TTC549 (cell line): ENCODE data around the gene LIN37.
"Not testable (repeated sequence)": the region's sequence is repeated elsewhere in the genome, so short reads cannot be mapped to it uniquely, and the experiment has no call there.

Experiments
- FAIRE-seq: peaks from 2 replicates; lab custom pipeline; 2012; peaks lifted over from hg19 to GRCh38; lab: Jason Lieb, UNC

Gene LIN37

DNA sequence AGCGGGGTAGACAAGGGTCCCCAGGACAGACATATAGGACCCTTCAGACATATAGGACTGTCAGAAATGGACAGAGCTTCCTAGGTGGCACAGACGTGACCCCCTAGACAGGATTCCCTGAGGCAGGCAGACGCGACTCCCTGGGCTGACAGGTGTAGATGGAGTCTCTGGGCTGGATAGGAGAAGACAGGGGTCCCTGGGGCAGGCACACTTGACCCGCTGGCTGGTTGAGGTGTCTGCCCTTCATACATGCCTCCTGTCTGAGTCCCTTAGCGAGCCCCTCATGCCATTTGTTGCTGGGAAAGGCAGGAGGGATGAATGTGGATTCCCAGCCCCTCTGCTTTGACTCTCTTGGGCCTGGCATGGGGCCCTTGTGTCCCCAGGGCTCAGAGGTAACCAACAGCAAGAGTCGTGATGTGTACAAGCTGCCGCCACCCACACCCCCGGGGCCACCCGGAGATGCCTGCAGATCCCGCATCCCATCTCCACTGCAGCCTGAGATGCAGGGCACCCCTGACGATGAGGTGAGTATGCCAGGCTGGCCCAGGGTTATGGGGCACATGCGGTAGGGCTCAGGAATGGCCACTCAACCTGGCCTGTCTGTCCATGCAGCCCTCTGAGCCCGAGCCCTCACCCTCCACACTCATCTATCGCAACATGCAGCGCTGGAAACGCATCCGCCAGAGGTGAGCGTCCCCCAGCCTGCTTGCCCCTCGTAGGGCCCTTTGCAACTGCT is 5.4 kb downstream of the LIN37 start:
- no peak for FAIRE-seq

DNA sequence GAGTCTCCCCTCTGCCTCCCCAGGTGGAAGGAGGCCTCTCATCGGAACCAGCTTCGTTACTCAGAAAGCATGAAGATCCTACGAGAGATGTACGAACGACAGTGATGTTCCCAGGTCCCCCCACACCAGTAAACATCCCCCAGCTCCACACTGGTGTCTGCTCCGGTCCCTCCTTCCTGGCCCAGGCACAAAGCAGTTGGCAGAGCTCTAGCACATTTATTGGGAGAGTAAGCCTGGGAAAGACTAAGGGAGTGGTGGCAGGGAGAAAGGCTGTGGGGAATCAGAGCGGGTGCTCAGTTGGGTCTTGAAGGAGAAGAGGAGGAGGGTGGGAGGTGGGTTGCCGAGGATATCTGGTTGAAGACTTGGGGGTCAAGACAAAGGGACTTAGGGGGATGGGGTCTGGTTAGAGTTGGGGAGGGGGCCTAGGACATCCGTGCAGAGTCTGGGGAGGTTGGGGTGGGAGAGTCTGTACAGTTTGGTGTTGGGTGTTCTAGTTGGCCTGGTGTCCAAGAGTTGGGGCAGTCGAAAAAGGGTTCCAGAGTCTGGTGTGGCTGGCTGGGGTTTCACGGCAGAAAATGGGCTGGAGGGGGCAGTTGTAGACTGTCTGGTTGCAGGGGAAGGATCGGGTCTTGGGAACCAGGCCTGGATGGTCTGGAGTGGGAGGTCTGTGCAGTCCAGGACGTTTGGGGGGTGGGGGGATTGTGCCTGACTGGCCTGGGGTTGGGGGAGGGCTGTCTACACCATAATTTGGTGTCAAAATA is 6.2 kb downstream of the LIN37 start:
- FAIRE-seq, result no peak

DNA sequence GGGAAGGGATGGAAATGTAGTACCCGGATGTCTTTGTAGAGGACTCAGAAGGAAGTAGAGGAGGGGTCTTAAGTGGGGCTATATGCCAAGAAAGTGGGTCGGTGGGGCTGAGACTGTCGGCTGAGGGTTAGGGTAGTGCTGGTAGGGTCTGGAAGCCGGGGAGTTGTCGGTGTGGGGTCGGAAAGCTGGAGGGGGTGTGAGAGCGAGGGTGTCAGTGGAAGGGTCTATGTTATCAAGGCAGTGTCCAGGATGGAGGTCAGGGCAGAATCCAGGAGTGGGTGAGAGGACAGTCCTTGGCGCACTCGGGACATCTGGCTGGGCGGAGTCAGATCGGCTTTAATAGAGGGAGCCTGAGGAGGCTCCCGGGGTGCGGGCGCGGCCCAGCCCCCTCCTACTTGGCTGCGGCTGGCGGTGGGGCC is 6.8 kb downstream of the LIN37 start:
- no peak for FAIRE-seq

DNA sequence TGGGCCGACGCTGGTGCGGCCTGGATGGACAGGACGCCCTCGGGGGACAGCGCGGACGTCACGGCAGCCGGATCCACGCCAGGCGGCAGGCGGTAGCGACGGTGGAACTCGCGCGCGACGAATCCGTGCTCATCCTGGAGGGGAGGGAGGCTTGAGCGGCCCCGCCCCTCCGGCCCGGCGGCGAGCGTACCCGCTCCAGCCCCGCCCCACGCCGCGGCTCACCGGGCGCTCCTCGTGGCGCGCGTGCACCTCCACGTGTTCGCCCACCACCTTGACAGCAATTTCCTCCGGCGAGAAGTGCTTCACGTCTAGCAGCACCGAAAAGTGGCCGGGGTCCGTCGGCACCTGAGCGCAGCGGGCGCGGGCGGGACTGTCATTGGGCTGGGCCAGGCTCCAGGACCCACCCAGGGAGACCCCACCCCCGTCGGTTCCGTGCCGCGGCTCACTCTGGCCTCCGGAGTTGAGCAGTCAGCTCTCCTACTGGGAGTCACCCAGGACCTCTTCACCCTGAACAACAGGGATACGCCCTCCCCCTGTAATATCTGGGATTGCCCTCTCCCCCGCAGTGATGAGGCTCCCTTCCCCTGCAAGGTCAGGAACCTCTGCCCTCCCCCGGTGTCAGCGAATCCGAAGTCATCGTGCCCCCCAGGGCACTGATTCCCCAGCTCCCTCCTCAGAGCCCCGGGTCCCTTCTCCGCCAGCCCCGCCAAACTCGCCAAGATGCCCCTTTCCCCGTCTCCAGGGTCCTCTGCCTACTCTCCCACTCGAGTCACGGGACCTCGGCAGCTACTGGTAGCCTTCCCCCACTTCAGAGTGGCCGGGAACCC is 7.4 kb downstream of the LIN37 start:
- FAIRE-seq, result no peak

DNA sequence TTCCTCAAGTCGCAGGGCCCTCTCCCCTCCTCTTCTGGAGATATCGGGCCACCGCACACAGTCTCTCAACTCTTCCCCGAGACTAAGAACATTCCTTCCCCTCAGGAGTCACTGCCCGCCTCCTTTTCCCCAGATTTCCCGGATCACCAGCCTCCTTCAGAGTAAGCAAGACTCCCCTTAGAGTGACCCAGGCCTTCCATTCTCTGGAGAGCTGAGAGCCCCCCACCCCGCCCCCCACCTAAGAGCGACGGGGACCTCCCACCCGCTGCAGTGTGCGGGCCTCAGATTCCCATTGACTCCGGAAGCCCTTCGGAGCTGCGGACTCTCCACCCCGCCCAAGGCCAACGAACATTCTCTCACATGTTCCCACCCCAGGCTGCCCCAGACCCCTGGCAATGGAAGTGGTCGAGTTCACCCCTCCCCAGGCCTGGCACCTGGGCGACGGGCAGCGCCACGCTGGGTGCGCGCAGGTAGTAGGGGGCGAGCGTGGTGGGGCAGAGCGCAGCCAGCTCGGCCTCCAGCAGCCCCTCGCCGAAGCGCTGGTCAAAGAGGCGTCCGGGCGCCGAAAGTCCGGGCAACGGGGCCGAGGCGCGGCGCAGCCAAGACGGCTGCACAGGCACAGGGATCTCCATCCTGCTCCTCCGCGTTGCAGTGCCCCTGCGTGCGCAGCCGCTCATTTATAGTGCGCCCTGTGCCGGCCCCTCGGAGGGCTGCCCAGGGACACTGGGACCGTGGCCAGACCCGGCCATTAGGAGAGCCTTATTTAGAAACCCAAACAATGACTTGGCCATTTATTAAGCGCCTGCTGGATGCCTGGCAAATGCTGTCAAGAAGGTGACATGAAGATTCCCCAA is 8.2 kb downstream of the LIN37 start, which contains the start of gene HSPB6:
Gene HSPB6, minus strand, starts transcription at position 653 of the 854 bp plus-strand sequence. Its CDS starts 21 bp downstream, at position 632.
- no peak for FAIRE-seq

DNA sequence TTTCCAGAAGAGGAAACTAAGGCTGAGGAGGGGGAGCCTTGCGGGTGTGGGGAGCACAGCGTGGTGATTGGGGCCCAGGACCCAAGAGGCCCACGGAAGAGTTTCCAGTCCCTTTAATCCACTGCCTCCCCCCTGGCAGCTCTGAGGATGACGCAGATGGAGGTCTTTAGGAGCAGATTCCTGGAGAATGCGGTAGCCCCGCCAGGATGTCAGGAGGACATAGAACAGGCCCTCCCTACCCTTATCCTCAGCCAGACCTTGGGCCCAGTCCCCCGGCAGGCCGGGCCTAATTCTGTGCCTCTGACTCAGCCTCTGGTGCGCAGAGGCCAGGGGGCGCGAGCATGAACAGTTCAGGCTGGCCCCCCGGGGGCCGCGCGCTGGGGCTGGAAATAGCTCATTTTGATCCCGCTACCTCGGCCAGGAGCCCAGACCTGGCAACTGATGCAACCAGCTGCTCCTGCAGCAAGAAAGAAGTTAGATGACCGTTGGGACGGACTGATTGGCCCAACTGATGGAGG is 8.9 kb downstream of the LIN37 start:
- no peak for FAIRE-seq

DNA sequence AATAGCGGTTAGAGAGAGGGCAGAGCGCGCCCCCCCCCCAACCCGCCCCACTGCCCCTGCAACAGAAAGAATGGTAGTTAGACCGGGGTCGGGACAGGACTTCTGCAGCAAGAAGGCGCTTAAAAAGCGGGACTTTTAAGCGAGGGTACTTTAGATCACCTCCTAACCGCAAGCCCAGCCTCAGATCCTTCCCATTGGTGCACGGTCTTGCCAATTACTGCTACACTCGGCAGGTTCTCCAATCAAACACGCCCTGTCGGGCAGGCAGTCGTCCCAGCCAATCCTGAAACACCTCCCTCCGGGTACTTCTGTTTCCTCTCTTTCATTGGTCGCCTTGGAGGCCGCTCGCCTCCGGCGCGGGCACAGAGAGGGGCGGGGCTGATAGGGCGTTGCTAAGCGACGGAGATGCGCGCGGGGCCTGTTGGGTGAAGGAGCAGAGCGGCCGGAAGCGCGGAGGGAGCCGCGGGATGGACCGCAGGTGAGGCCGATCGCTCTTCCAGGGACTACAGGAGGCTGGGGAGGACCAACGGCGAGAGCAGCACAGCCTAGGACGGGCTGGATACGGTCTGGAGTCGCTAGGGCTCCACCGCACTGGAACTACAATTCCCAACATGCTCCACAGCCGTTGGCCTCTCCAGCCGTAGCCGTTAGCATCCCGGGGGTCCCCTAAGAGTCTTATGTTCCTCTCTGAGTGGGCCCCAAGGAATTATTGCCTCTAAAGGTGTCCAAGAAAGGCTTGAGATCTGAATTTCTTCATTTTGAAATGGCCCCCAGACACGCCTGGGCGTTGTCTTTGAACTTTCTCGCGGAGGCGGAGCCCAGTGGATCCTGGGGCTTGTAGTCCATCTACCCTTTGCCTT is 9.6 kb downstream of the LIN37 start, which contains the start of gene PROSER3:
Gene PROSER3, plus strand, starts transcription at position 428 of the 860 bp plus-strand sequence. Its CDS starts 40 bp downstream, at position 468.
- peak; percentile 96 for FAIRE-seq

DNA sequence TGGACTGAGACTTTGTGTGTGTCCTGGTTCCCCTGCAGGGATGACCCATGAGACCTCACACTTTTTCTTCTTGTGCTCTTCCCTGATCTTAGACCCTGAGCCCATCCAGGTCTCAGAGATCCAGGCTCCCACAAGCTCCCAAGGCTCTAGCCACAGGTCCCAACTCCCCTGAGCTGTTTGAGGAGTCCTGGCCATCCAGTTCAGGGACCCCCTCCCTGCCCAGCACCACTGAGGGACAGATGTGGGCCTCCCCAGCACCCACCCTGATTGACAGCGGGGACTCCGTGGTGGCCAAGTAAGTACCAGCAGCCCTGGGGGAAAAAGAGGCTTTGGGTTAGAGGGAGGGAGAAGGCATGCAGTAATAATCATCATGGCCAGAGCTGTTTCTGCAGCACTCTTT is 11.3 kb downstream of the LIN37 start:
- FAIRE-seq, result no peak

DNA sequence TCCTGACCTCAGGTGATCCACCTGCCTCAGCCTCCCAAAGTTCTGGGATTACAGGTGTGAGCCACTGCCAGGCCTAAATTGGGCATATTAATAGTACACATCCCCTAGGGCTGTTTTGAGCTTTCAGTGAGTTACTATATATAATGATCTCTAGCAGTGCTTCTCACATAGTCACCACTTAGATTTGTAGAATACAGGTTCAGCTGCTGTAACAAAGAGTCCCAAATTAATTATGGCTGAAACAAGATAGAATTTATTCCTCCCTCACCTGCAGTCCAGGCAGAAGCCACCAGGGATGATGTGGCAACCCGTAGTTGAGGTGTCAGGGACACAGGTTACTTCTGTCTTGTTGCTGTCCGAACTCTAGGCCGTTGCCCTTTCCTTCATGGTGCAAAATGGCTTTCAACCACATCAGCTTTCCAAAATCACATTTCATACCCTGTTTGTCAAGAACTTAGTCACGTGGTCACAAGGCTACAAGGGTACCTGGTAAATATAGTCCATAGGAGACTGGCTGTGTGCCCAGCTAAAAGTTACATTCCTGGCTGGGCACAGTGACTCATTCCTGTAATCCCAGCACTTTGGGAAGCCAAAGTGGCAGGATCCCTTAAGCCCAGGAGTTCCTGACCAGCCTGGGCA is 12.5 kb downstream of the LIN37 start:
- no peak for FAIRE-seq

DNA sequence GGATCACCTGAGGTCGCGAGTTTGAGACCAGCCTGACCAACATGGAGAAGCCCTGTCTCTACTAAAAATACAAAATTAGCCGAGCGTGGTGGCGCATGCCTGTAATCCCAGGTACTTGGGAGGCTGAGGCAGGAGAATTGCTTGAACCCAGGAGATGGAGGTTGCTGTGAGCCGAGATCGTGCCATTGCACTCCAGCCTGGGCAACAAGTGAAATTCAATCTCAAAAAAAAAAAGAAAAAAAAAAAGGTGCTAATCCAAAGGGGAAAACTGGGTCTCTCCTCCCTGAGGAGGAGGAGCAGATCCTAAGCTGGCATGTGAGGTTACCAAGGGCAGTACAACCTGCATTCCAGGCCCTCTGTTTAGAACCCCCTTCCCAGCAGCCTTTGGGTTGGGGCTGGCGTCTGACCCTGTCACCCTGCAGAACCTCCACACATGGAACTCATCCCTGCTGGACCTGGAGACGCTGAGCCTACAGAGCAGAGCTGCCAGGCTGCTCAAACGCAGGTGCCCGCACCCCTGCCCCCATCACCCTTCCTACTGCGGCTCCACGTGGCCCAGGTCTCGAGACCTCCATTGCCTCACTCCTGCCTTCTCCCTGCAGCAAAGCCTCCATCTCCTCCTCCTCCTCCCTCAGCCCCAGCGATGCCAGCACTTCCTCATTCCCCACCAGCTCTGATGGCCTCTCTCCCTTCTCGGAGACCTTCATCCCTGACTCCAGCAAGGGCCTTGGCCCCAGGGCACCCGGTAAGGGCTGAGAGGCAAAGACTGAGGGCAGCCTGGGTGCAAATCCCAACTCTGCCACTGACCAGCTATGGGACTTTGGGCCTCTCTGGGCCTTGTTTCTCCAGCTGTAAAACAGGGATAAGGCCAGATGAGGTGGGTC is 16.3 kb downstream of the LIN37 start:
- FAIRE-seq, result no peak

DNA sequence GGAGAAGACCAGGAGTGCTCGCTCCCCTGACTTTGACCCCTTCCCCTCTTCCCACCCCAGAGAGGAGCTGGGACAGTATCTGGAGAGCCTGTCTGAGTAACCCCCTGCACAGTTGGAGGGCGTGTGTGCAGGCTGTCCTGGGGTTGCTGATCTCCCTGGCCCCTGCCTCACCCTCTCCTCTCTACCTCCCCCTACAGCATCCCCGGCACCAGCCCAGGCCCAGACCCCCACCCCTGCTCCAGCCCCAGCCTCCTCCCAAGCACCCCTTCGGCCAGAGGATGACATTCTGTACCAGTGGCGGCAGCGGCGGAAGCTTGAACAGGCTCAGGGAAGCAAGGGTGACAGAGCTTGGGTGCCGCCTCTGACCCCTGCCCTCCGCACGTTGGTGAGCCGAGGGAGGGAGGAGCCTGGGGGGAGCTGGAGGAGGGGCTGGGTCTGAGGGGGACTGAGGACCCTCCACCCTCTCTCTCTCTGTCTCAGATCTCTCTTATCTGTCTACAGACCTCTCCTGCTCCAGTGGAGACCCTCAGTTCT is 18.3 kb downstream of the LIN37 start:
- no peak for FAIRE-seq

DNA sequence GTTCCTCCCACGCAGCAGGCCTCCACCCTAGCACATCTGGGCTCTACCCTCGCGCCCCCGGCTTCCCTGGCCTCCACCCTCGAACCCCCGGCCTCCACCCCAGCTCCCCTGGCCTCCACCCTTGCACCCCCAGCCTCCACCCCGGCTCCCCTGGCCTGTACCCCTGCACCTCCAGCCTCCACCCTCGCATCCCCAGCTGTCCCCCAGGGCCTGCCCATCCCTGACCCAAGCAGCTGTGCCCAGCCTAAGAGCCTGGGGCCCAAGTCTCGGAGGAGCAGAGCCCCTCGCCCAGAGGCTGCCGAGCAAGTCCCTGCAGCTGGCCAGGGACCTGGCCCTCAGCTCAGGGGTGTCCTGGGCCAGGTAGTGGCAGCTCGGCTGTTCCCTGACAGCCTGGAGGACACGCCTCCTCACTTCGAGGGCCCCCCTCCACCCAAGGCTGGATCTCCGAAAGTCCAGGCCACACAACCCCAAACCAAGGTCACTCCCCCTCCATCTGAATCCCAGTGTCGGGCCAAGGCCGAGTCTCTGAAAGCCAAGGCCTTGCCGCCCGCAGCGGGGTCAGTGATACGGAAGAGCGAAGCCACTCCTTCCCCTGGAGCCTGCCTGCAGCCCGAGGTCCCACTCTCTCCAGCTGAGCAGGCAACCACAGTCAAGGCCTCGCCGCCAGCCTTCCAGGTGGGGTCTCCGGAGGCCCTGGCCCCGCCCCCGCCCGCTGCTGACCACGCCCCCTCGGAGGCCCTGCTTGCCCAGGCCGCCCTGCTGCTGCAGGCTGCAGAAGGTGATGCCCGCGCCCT is 19.1 kb downstream of the LIN37 start:
- FAIRE-seq, result no peak

DNA sequence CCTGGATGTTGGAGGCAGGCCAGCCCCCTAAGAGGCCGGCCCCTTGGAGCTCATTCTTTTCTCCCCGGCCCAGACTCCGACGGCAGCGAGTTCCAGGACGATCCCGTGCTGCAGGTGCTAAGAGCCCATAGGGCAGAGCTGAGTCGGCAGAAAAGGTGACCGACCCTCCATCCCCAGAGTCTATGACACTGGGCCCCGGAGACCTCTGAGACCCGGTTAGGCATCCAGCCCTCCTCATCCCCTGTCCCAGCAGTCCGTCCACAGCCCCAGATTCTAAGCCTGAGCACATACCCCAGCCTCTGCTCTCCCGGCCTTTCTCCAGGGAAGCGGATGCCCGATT is 19.7 kb downstream of the LIN37 start:
- FAIRE-seq, result no peak

DNA sequence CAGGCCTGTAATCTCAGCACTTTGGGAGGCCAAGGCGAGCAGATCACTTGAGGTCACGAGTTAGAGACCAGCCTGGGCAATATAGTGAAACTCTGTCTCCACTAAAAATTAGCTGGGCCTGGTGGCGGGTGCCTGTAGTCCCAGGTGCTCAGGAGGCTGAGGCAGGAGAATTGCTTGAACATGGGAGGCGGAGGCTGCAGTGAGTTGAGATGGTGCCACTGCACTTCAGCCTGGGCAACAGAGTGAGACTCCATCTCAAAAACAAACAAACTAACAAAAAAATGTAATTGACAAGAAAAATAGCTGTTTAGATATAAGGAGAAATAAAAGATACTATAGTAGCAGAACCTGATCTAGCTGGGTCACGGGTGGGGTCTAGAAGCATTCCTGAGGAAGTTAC is 24.0 kb downstream of the LIN37 start:
- not testable (repeated sequence) for FAIRE-seq

DNA sequence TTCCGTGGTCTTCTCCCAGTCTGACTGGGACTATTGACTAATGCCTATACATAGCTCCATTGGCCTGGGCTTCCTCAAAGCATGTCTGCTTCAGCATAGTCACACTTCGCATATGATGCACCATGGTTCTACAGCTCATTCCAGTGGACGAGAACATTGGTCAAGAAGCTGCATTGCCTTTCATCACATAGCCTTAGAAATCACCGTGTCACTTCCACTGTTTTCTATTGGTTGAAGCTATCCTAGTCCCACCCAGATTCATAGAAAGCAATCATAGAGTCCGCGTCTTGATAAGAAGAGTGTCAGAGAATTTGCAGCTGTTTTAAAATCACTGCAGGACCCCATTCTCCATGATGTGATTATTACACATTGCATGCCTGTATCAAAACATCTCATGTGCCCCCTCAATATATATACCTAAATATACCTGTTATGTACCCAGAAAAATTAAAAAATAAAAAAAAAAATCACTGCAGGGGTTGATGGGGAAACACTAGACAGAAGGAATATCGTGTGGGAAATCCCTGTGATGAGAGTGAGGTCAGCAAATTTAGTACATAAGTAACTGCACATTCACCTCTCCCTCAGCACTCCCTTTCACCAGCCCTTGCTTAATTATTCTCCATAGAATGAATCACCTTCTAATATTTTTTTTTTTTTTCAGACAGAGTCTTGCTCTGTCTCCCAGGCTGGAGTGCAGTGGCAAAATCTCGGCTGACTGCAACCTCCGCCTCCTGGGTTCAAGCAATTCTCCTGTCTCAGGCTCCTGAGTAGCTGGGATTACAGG is 24.8 kb downstream of the LIN37 start:
- FAIRE-seq, result no peak

DNA sequence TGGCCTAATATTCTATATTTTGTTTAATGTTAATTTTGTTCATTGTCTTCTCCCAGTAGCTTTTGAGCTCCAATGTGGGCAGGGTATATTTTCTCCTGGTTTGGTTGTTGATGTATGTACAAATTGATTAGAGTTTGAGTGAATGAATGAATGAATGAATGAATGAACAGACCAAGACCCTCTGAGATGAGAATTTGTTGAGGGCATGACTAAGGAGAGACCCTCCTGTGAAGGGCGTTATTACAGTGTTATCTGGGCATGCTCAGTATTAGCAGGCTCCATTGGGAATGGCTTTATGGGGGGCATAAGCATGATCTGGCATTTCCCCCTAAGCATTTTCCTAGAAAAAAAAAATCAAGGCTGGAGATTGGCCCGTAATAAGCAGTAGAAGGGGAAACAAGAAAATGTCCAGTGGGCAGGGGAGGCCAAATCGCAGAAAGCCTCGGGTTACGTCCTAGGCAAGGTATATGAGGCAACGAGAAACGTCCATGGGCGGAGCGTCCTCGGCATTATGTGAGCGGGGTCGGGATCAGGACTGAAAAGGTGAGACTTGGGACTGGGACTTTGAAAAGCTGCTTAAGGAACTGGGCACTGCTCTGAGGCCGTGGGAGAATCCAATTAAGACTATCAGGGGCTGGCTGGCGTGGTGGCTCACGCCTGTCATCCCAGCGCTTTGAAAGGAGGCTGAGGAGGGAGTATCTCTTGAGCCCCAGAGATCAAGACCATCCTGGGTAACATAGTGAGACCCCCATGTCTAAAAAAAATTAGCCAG is 26.1 kb downstream of the LIN37 start:
- no peak for FAIRE-seq

DNA sequence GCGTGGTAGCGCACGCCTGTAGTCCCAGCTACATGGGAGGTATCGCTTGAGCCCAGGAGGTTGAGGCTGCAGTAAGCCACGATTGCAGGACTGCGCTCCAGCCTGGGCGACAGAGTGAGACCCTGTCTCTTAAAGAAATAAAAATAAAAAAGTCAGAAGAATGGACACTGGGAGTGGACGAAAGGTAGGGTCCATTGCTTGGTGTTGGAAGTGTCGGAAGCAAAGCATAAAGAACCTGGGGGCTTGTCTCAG is 26.6 kb downstream of the LIN37 start:
- FAIRE-seq, result no peak
